Activated gamma-delta T cell treated with anti-CD3 and anti-CD28 coated beads, Interleukin-2, amount 50 U/mL, for 16 hours (primary cell): ENCODE data around the gene NLRP13.
"Not testable (repeated sequence)": the region's sequence is repeated elsewhere in the genome, so short reads cannot be mapped to it uniquely, and the experiment has no call there.

ENCODE experiments used
- DNase-seq: peaks from one replicate; pipeline ENCODE4 v3.0.0-alpha.2; 2020; ENCODE audit warnings: low read depth

Gene NLRP13, protein sequence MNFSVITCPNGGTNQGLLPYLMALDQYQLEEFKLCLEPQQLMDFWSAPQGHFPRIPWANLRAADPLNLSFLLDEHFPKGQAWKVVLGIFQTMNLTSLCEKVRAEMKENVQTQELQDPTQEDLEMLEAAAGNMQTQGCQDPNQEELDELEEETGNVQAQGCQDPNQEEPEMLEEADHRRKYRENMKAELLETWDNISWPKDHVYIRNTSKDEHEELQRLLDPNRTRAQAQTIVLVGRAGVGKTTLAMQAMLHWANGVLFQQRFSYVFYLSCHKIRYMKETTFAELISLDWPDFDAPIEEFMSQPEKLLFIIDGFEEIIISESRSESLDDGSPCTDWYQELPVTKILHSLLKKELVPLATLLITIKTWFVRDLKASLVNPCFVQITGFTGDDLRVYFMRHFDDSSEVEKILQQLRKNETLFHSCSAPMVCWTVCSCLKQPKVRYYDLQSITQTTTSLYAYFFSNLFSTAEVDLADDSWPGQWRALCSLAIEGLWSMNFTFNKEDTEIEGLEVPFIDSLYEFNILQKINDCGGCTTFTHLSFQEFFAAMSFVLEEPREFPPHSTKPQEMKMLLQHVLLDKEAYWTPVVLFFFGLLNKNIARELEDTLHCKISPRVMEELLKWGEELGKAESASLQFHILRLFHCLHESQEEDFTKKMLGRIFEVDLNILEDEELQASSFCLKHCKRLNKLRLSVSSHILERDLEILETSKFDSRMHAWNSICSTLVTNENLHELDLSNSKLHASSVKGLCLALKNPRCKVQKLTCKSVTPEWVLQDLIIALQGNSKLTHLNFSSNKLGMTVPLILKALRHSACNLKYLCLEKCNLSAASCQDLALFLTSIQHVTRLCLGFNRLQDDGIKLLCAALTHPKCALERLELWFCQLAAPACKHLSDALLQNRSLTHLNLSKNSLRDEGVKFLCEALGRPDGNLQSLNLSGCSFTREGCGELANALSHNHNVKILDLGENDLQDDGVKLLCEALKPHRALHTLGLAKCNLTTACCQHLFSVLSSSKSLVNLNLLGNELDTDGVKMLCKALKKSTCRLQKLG

GRCh38 chr19:55931936-55932386 lies at the start of gene NLRP13:
Gene NLRP13 (minus strand): TSS chr19:55932336. CDS start chr19:55932311, 25 bp downstream.
- DNase-seq = no peak

DNA sequence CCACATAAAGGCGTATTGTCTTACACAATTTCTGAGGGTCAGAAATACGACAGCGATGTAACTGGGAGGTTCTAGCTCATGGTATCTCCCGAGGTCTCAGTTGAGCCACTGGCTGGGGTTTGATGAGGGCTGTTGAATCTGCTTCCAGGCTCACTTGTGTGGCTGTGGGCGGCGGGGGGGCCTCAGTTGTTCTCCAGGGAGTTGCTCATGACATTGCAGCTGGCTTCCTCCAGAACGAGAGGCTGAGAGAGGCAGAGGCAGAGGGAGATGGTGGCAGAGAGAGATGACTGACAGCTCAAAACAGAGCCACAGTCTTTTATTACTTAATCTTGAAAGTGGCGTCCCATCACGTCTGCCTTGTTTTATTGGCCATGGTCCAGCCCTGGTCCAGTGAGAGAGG lies 48.3 kb upstream of the NLRP13 start:
- no peak for DNase-seq

DNA sequence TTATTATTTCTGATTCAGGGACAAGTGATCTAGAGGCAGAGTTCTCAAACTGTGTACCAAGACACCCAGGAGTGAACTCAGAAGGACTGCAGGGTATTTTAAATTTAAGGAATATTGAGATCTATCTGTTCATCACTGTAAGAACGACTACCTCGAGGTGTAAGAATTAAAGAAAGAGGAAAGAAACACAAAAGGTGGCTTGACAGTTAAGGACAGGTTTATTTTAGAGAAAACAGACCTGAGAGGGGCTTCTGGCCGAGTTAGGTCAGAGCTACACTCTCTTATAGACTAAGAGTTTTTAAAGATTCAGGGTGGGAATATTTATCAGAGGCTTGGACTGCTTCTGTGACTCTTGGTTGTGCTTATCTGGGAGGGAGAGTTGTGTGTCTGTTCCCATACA lies 41.8 kb upstream of the NLRP13 start:
- no peak for DNase-seq

DNA sequence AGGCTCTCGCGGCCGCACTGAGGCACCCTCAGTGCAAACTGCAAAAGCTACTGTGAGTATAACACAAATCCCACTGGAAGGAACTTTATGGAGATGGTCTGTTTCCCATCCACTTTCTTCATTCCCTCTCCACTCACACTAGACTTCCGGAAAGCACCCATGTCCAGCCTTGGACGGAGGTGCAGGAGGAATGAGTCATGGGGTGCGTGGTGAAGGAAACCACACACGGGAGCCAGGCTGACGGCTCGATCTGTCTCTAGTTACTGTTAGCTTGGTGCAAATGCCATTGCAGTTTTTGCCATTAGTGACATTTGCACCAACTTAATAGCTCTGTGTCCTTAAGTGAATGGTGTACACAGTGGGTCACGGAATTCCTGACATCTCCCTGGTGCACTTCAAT lies 30.1 kb upstream of the NLRP13 start:
- no peak for DNase-seq

- DNase-seq = no peak
These were observed 28.0 kb upstream of the NLRP13 start for GRCh38 chr19:55959996-55960675.

- DNase-seq = no peak
These were observed 26.2 kb upstream of the NLRP13 start for GRCh38 chr19:55958356-55958755.

- DNase-seq = no peak
These were observed 24.3 kb upstream of the NLRP13 start for GRCh38 chr19:55956431-55956830.

DNA sequence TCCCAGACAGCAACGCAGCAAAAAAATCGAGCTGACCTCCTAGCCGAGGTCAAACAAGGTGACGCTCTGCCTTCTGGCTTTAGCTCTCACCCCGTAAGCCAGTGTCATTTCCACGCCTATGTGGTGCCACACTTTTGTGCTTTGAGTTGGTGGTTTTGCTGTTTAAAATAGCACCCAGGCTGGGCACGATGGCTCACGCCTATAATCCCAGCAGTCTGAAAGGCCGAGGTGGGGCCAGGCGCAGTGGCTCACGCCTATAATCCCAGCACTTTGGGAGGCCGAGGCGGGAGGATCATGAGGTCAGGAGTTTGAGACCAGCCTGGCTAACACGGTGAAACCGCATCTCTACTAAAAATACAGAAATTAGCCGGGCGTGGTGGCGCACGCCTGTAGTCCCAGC lies 18.4 kb upstream of the NLRP13 start:
- not testable (repeated sequence) for DNase-seq

DNA sequence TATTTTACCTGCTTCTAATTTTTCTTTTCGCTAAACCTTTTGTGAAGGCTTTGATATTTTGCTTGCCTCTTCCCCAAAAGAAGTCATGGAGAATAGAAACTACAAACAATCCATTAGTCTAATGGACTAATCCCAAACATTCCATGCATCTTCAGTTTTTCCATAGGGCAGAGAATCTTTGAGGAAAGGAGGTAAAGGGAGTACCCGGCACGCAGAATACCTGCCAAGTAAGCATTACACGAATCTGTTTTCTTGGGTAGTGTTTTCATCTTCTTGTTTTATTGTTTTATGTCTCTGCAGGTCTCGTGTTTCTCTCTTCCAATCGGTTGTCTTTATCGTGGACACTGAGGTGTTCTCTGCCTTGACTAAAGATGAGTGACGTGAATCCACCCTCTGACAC lies 15.4 kb upstream of the NLRP13 start, which contains the start of gene NLRP8:
TSS of gene NLRP8 (plus strand) at position 301 of the 400 bp plus-strand sequence.
- no peak for DNase-seq

DNA sequence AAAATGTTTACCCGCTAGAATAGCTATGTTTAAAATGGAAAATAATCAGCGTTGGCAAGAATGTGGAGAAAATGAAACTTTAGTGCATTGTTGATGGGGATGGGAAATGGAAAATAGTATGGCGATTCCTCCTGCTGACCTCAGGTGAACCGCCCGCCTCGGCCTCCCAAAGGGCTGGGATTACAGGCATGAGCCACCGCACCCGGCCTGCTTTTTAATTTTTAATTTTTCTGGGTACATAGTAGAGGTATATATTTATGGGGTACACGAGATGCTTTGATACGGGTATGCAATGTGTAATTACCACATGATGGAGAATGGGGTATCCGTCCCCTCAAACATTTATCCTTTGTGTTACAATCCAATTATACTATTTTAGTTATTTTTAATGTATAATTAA lies 8.2 kb upstream of the NLRP13 start:
- DNase-seq = no peak

GRCh38 chr19:55939206-55939605 lies 7.1 kb upstream of the NLRP13 start:
- no peak for DNase-seq

GRCh38 chr19:55935206-55935605 lies 3.1 kb upstream of the NLRP13 start:
- no peak for DNase-seq

DNA sequence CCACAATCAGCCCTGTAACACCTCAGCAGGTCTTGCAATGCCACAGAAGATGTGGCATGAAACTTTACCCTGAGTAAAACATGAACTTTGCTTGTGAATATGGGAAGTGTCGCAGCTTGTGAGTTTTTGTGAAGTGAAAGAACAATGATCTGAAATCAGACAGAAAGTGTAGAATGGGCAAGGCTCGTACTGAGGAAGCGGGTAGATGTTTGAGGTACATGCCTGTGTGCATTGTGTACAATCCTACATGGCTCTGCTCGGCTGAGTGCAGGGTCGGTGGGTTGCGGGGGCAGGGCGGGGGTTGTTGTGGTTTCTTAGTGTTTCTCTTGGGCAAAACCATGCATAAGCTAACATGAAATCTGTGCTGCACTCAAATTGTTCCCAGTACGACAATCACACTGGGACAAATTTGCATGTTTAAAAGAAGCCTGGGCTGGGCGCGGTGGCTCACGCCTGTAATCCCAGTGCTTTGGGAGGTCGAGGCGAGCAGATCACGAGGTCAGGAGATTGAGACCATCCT lies 1.1 kb downstream of the NLRP13 start:
- no peak for DNase-seq

DNA sequence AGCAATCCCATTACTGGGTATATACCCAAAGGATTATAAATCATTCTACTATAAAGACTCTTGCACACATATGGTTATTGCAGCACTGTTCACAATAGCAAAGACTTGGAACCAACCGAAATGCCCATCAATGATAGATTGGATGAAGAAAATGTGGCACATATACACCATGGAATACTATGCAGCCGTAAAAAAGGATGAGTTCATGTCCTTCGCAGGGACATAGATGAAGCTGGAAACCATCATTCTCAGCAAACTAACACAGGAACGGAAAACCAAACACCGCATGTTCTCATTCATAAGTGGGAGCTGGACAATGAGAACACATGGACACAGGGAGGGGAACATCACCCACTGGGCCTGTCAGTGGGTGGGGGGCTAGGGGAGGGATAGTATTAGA lies 2.9 kb downstream of the NLRP13 start:
- DNase-seq = not testable (repeated sequence)

DNA sequence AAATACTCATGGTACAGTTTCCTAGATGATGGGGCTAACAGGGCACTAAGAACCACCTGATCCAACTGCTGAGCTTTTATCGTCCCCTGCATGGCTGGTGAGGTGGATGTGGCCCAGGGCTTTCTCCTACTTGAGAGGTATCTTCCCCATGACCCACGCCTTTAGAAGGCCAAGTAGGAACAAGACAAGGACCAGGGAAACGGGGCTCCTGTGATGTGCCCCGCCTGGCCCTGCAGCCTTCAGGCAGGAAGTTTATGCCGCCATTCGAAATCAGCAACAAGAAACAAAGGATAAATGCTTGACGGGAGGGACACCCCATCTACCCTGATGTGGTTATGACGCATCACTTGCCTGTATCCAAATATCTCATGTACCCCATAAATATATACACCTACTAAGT lies 4.1 kb downstream of the NLRP13 start:
- no peak for DNase-seq

DNA sequence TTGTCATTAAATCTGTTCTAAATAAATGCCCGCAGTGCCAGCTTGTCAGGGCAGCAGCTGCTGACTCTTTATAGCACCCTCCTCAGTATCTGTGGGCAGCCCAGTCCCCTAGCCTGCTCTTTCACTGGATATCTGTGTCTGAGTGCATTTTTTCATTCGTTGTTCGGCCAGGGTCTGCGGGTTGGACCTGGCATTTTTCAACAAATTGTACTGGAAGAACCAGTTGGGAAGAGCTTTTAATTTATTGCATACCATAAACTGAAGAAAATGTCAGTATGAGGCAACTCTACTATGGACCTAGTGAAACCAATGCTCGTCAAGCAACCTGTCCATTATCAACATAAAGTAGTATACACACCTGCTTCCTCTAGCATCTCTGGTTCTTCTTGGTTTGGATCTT lies 8.6 kb downstream of the NLRP13 start:
- DNase-seq = no peak

- no peak for DNase-seq
These were observed 18.4 kb downstream of the NLRP13 start for GRCh38 chr19:55913643-55914268.

- no peak for DNase-seq
These were observed 19.2 kb downstream of the NLRP13 start for GRCh38 chr19:55912916-55913315.

GRCh38 chr19:55909801-55910200 lies 22.3 kb downstream of the NLRP13 start:
- DNase-seq = no peak

GRCh38 chr19:55907746-55908145 lies 24.4 kb downstream of the NLRP13 start:
- DNase-seq = no peak

GRCh38 chr19:55907286-55907685 lies 24.9 kb downstream of the NLRP13 start:
- no peak for DNase-seq
